H1 (cell line): Measurements from ENCODE around the gene ARL3. TPM values are rescaled to one million over a fixed set of nuclear protein-coding genes. Genes with fewer than 3 reads are reported as not detected.

ENCODE experiments used
- HDAC2 ChIP-seq, 2 experiments: fragments of 300-600 bp in 1 of 2; sonication (generic) in 1 of 2; IDR thresholded peaks; 2 replicates each; pipeline ENCODE4 v1.6.1; 2011 to 2012; ENCODE audit warnings: low read depth in 2 of 2, low read length in 2 of 2, mild to moderate bottlenecking in 2 of 2, moderate library complexity in 2 of 2, borderline replicate concordance in 1 of 2, inconsistent platforms in 1 of 2
- SP4 ChIP-seq: IDR thresholded peaks from 2 replicates; pipeline ENCODE4 v1.6.1; 2012; ENCODE audit warnings: low read length, inconsistent platforms
- polyA plus RNA-seq, 7 experiments: library from polyadenylated mRNA; depleted of rRNA in 3 of 7; stranded (reverse) in 5 of 7; unstranded in 2 of 7; fragments of >200 nt in 5 of 7; fragments of 200-250 nt in 2 of 7; gene quantifications; 1 replicate in 5 of 7; 2 replicates in 1 of 7; 4 replicates in 1 of 7; pipeline versions ENCODE4 v1.2.1 to v1.2.3, GENCODE V29; 2011 to 2013; ENCODE audit warnings: missing spikeins in 2 of 7, mixed read lengths in 2 of 7
- total RNA-seq: library from RNA; stranded (reverse); fragmentation: NEBNext Ultra II Directional; extraction: Animal tissue kit (Norgen Biotek cat#: 25700); gene quantifications from 2 replicates; pipeline ENCODE4 v1.2.1, GENCODE V29; 2021
- TF ChIP-seq, protein P1 (sequence below): IDR thresholded peaks from 2 replicates; pipeline ENCODE4 v1.6.1; 2011; ENCODE audit warnings: low read depth, mild to moderate bottlenecking, low read length; ENCODE audit not compliant: insufficient read depth
- TF ChIP-seq, protein P2 (sequence below): IDR thresholded peaks from 2 replicates; pipeline ENCODE4 v1.6.1; 2012; ENCODE audit warnings: low read length, inconsistent platforms

ARL3 gene
- total and polyA plus RNA-seq, 2 of the 8 experiments (the other 6 are each of a cell fraction or from before 2014, with no cell fraction given) = 8.8 to 16.2 TPM

DNA sequence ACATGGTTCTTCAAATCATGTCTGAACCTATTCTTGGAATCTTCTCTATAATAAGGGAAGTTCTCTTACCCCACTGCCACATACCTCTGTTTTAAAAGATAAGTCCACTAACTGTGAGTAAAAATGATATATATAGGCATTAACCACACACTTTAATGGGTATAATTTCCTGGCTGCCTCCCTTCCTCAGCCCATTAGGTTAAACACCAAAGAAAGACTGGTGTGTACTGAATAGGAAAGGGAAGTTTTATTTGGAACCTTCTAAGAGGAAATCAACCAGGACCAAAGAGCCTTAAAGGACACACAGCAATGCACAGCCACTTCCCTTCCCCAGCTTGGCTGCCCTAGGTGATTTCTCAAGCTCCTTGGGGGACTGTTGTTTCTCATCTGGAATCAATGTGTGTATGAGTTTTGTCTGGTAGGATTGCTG is 24.5 kb upstream of the ARL3 start (continued):
- TF ChIP-seq, protein P1, sequence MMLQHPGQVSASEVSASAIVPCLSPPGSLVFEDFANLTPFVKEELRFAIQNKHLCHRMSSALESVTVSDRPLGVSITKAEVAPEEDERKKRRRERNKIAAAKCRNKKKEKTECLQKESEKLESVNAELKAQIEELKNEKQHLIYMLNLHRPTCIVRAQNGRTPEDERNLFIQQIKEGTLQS = no peak
- TF ChIP-seq SP4 = no peak
- TF ChIP-seq, protein P2, sequence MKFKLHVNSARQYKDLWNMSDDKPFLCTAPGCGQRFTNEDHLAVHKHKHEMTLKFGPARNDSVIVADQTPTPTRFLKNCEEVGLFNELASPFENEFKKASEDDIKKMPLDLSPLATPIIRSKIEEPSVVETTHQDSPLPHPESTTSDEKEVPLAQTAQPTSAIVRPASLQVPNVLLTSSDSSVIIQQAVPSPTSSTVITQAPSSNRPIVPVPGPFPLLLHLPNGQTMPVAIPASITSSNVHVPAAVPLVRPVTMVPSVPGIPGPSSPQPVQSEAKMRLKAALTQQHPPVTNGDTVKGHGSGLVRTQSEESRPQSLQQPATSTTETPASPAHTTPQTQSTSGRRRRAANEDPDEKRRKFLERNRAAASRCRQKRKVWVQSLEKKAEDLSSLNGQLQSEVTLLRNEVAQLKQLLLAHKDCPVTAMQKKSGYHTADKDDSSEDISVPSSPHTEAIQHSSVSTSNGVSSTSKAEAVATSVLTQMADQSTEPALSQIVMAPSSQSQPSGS = no peak
- TF ChIP-seq HDAC2 (IDR thresholded peaks at IDR 0.05; ENCODE audit: borderline replicate concordance in 1 of 2, low read depth in 2 of 2, low read length in 2 of 2) = no peak
